ENCODE results near the gene CNPY1.

- no peak for TF ChIP-seq CTCF (conservative IDR thresholded peaks at IDR 0.05)
- TF ChIP-seq EZH2 (IDR thresholded peaks at IDR 0.05; ENCODE audit: low read depth) = no peak
These were observed 81.2 kb downstream of the CNPY1 start for GRCh38 chr7:155464948-155465739.
